ENCODE data around the gene WLS. TPM values are rescaled to one million over a fixed set of nuclear protein-coding genes. Genes with fewer than 3 reads are reported as not detected.

The WLS gene
- total and polyA plus RNA-seq, 2 experiments from 2014 or later: 0.87 to 1.2 TPM

- TF ChIP-seq ETS1 (IDR thresholded peaks at IDR 0.05) (no peak), ZNF462 (CRISPR knock-in tag; IDR thresholded peaks at IDR 0.05) (no peak), CREB1 (CRISPR knock-in tag; IDR thresholded peaks at IDR 0.05; ENCODE audit: low read depth) (no peak), ZNF331 (CRISPR knock-in tag; IDR thresholded peaks at IDR 0.05; ENCODE audit: low read depth) (no peak)
These were observed 48.0 kb upstream of the WLS start (continued) for GRCh38 chr1:68280286-68280685.

- H3F3A ChIP-seq (replicated peaks; ENCODE audit: low read depth): no peaks in the 10 kb centered on the region
- H3K79me2 ChIP-seq (replicated peaks; ENCODE audit: insufficient read depth): no peaks in the 10 kb centered on the region
- H3K27ac ChIP-seq (ENCODE audit: low read depth): no peak overlapping the region
- H3K9me2 ChIP-seq (ENCODE audit: insufficient read depth): no peaks in the 10 kb centered on the region; the same call in 1 of the 2 replicates
- no peaks in the 10 kb centered on the region; the same call in 2 of the 3 replicates for H3K9me3 Mint-ChIP-seq
- H4K20me1 ChIP-seq (replicated peaks; ENCODE audit: insufficient read depth): peaks cover 3% of the 10 kb centered on the region
- H3K4me1 Mint-ChIP-seq: peaks cover 25% of the 10 kb centered on the region; the same call in 2 of the 3 replicates
- TF ChIP-seq POLR2AphosphoS5 (IDR thresholded peaks at IDR 0.05; ENCODE audit: low read depth): no peak
- TF ChIP-seq ZNF331 (CRISPR knock-in tag; IDR thresholded peaks at IDR 0.05; ENCODE audit: low read depth): no peak
- TF ChIP-seq CREB1 (CRISPR knock-in tag; IDR thresholded peaks at IDR 0.05; ENCODE audit: low read depth): no peak
- TF ChIP-seq STAT1 (IDR thresholded peaks at IDR 0.05; ENCODE audit: unreplicated experiment): no peak
- no peak for TF ChIP-seq EZH2phosphoT487 (IDR thresholded peaks at IDR 0.05; ENCODE audit: unreplicated experiment)
- TF ChIP-seq CTCF (conservative IDR thresholded peaks at IDR 0.05; ENCODE audit: low read depth in 2 of 2): no peak
- H3K27me3 ChIP-seq (ENCODE audit: insufficient read depth): peaks cover 54% of the 10 kb centered on the region
- no peak overlapping the region for H3K27ac Mint-ChIP-seq
- H3K36me3 ChIP-seq (ENCODE audit: insufficient read depth): no peaks in the 10 kb centered on the region
- no peaks in the 10 kb centered on the region for H3K36me3 Mint-ChIP-seq (ENCODE audit: low read depth)
- ATAC-seq: no peak
- H3K4me3 ChIP-seq: no peak overlapping the region
- H3K4me2 ChIP-seq: no peak overlapping the region
- no peak overlapping the region for H2AFZ ChIP-seq
- no peak for DNase-seq (ENCODE audit: low spot score)
- H3K4me1 ChIP-seq (ENCODE audit: insufficient read depth): peaks cover 26% of the 10 kb centered on the region
- H3K27me3 Mint-ChIP-seq (ENCODE audit: insufficient read depth, low read depth, poor library complexity): peaks cover 39% of the 10 kb centered on the region
- no peak overlapping the region for H3K4me3 Mint-ChIP-seq
These were observed 47.5 kb upstream of the WLS start for GRCh38 chr1:68279846-68280245.
